Activated CD4-positive, alpha-beta T cell treated with anti-CD3 and anti-CD28 coated beads, Interleukin-2, amount 50 U/mL, for 1 hour (primary cell): Measurements from ENCODE around the gene LDHAL6A.
A peak's percentile ranks its signal among the peaks of the same experiment; 100 is the strongest.

Experiments used
- DNase-seq: peaks from one replicate; pipeline ENCODE4 v3.0.0-alpha.2; 2020

LDHAL6A gene

GRCh38 chr11:18491924-18492323, 36.3 kb downstream of the LDHAL6A start:
- DNase-seq: no peak

- DNase-seq: no peak
Measured at GRCh38 chr11:18492888-18493287, 37.2 kb downstream of the LDHAL6A start.

- DNase-seq: no peak
Measured at GRCh38 chr11:18493310-18493709, 37.7 kb downstream of the LDHAL6A start.

GRCh38 chr11:18495271-18495670, 39.6 kb downstream of the LDHAL6A start:
- no peak for DNase-seq

GRCh38 chr11:18495703-18496102, 40.0 kb downstream of the LDHAL6A start:
- DNase-seq: no peak

GRCh38 chr11:18498039-18498438, 42.4 kb downstream of the LDHAL6A start:
- DNase-seq: no peak

GRCh38 chr11:18501629-18502028, 46.0 kb downstream of the LDHAL6A start:
- no peak for DNase-seq

GRCh38 chr11:18502352-18502751, 46.7 kb downstream of the LDHAL6A start:
- DNase-seq: no peak

- no peak for DNase-seq
Measured at GRCh38 chr11:18521122-18521521, 65.5 kb downstream of the LDHAL6A start.

GRCh38 chr11:18522388-18522787, 66.7 kb downstream of the LDHAL6A start:
- DNase-seq: no peak

GRCh38 chr11:18523084-18523483, 67.4 kb downstream of the LDHAL6A start:
- no peak for DNase-seq

- no peak for DNase-seq
Measured at GRCh38 chr11:18524248-18524647, 68.6 kb downstream of the LDHAL6A start.

- no peak for DNase-seq
Measured at GRCh38 chr11:18526130-18526520, 70.5 kb downstream of the LDHAL6A start.

GRCh38 chr11:18526521-18527296, 71.1 kb downstream of the LDHAL6A start, which contains the start of gene TSG101:
Gene TSG101, minus strand, starts transcription at chr11:18526942. Its CDS starts 126 bp downstream, at chr11:18526816.
- peak; percentile 90 for DNase-seq

GRCh38 chr11:18527512-18527911, 71.9 kb downstream of the LDHAL6A start:
- no peak for DNase-seq
